Loucy (cell line): ENCODE results near the gene ZFAND3.

ENCODE experiments used
- H2AFZ ChIP-seq: fragments of 200-600 bp; sonication (generic); 2 replicates; pipeline ENCODE4 v1.6.0; 2016; ENCODE audit warnings: antibody characterized with exemption, mild to moderate bottlenecking, low read length, moderate library complexity
- H3F3A ChIP-seq: fragments of 200-600 bp; 2 replicates; pipeline ENCODE4 v1.6.0; 2016; ENCODE audit warnings: antibody characterized with exemption, low read depth, mild to moderate bottlenecking
- H3K27me3 ChIP-seq: fragments of 200-600 bp; sonication (generic); 2 replicates; pipeline ENCODE4 v1.6.1; 2014; ENCODE audit warnings: low read length, mild to moderate bottlenecking; ENCODE audit not compliant: insufficient read depth, poor library complexity, severe bottlenecking
- H3K36me3 ChIP-seq: fragments of 200-600 bp; sonication (generic); 2 replicates; pipeline ENCODE4 v1.6.1; 2016; ENCODE audit warnings: low read length; ENCODE audit not compliant: insufficient read depth
- H3K4me1 ChIP-seq: fragments of 200-600 bp; sonication (generic); 2 replicates; pipeline ENCODE4 v1.5.1; 2014; ENCODE audit warnings: low read length, mild to moderate bottlenecking; ENCODE audit not compliant: insufficient read depth, poor library complexity, severe bottlenecking
- H3K4me2 ChIP-seq: fragments of 200-600 bp; sonication (generic); 2 replicates; pipeline ENCODE4 v1.6.0; 2014; ENCODE audit warnings: antibody characterized with exemption, low read length, low read depth, mild to moderate bottlenecking; ENCODE audit not compliant: poor library complexity, severe bottlenecking
- H3K4me3 ChIP-seq: fragments of 200-600 bp; sonication (generic); 2 replicates; pipeline ENCODE4 v1.5.1; 2014; ENCODE audit warnings: low read length, mild to moderate bottlenecking, mixed read lengths; ENCODE audit not compliant: poor library complexity, severe bottlenecking
- H3K79me2 ChIP-seq: fragments of 200-600 bp; sonication (generic); 2 replicates; pipeline ENCODE4 v1.6.1; 2014; ENCODE audit warnings: low read length; ENCODE audit not compliant: insufficient read depth
- H3K9ac ChIP-seq: fragments of 200-600 bp; sonication (generic); 2 replicates; pipeline ENCODE4 v1.6.0; 2014; ENCODE audit warnings: mild to moderate bottlenecking, low read depth, low read length, moderate library complexity; ENCODE audit not compliant: poor library complexity, severe bottlenecking
- H3K9me2 ChIP-seq: fragments of 200-600 bp; sonication (generic); replicated peaks from 2 replicates; pipeline ENCODE4 v1.6.1; 2016; ENCODE audit warnings: low read depth, low read length, mixed read lengths
- H3K9me3 ChIP-seq: fragments of 200-600 bp; sonication (generic); 2 replicates; pipeline ENCODE4 v1.6.1; 2014; ENCODE audit warnings: mild to moderate bottlenecking, antibody characterized with exemption, low read length, low read depth; ENCODE audit not compliant: insufficient read depth
- H4K20me1 ChIP-seq: fragments of 200-600 bp; sonication (generic); 2 replicates; pipeline ENCODE4 v1.6.0; 2014; ENCODE audit warnings: antibody characterized with exemption, low read length, mild to moderate bottlenecking; ENCODE audit not compliant: insufficient read depth, poor library complexity, severe bottlenecking
- EZH2phosphoT487 ChIP-seq: fragments of 200-600 bp; IDR thresholded peaks from 2 replicates; pipeline ENCODE4 v1.6.1; 2018; ENCODE audit warnings: antibody characterized with exemption, mild to moderate bottlenecking, moderate library complexity, borderline replicate concordance
- TF ChIP-seq, protein P1 (sequence below): fragments of 200-600 bp; sonication (generic); conservative IDR thresholded peaks from 2 replicates; pipeline ENCODE4 v1.5.1; 2014; ENCODE audit warnings: mild to moderate bottlenecking, antibody characterized with exemption, low read length

ZFAND3 gene

DNA sequence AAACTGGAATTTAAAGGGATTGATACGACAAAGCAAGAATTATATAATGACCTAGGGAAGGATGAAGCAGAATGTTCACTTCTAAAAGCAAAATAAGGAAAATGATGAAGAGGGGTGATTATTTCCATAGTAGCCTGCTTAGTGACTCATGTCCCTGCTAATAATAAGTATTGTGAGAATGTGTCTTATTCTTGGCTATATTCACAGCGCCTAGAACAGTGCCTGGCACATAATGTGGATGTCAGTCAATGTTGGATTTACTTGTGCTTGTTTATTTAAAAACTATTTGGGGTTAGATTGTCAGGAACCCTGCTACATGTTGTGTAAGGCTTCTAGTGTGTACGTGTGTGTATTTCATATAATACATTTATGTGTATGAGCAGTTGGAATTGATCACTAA, 85.1 kb downstream of the ZFAND3 start:
- H2AFZ ChIP-seq, result no peak overlapping the region
- no peaks in the 10 kb centered on the region for H3K9me3 ChIP-seq
- H3K79me2 ChIP-seq, result peaks cover 97% of the 10 kb centered on the region
- H3K27me3 ChIP-seq, result no peaks in the 10 kb centered on the region
- no peaks in the 10 kb centered on the region for H3K36me3 ChIP-seq
- peaks cover 37% of the 10 kb centered on the region for H3K4me1 ChIP-seq
- TF ChIP-seq EZH2phosphoT487, result no peak
- TF ChIP-seq, protein P1, sequence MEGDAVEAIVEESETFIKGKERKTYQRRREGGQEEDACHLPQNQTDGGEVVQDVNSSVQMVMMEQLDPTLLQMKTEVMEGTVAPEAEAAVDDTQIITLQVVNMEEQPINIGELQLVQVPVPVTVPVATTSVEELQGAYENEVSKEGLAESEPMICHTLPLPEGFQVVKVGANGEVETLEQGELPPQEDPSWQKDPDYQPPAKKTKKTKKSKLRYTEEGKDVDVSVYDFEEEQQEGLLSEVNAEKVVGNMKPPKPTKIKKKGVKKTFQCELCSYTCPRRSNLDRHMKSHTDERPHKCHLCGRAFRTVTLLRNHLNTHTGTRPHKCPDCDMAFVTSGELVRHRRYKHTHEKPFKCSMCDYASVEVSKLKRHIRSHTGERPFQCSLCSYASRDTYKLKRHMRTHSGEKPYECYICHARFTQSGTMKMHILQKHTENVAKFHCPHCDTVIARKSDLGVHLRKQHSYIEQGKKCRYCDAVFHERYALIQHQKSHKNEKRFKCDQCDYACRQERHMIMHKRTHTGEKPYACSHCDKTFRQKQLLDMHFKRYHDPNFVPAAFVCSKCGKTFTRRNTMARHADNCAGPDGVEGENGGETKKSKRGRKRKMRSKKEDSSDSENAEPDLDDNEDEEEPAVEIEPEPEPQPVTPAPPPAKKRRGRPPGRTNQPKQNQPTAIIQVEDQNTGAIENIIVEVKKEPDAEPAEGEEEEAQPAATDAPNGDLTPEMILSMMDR, result no peak
- no peak overlapping the region for H3K4me3 ChIP-seq
- no peaks in the 10 kb centered on the region for H3F3A ChIP-seq
- H4K20me1 ChIP-seq, result peaks cover 59% of the 10 kb centered on the region
- H3K9ac ChIP-seq, result no peak overlapping the region
- H3K9me2 ChIP-seq, result no peaks in the 10 kb centered on the region
- no peak overlapping the region for H3K4me2 ChIP-seq

DNA sequence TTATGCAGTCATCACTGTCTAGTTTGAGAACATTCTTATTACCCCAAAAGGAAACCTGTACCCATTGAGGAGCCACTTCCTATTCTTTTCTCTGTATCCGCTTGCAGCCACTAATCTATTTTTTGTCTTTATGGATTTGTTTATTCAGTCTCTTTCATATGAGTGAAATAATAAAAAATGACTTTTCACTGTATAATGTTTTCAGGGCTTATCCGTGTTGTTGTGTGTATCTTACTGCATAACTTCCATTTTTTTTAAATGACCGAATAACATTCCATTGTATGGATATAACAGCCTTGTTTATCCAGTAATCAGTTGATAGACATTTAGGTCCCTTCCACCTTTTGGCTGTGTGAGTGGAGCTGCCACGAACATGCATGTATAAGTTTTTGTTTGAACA, 86.6 kb downstream of the ZFAND3 start:
- Histone ChIP-seq H3K9ac (no peak overlapping the region), H3K4me3 (no peak overlapping the region), H3K36me3 (no peaks in the 10 kb centered on the region), H3K9me2 (no peaks in the 10 kb centered on the region), H3K79me2 (peaks cover 97% of the 10 kb centered on the region), H3K9me3 (no peaks in the 10 kb centered on the region), H2AFZ (no peak overlapping the region), H3K4me1 (peaks cover 50% of the 10 kb centered on the region), H4K20me1 (peaks cover 65% of the 10 kb centered on the region), H3K27me3 (no peaks in the 10 kb centered on the region), H3F3A (peaks cover 5% of the 10 kb centered on the region; the same call in 1 of the 2 replicates), H3K4me2 (no peak overlapping the region)
- TF ChIP-seq, protein P1, result no peak
- TF ChIP-seq EZH2phosphoT487, result no peak

DNA sequence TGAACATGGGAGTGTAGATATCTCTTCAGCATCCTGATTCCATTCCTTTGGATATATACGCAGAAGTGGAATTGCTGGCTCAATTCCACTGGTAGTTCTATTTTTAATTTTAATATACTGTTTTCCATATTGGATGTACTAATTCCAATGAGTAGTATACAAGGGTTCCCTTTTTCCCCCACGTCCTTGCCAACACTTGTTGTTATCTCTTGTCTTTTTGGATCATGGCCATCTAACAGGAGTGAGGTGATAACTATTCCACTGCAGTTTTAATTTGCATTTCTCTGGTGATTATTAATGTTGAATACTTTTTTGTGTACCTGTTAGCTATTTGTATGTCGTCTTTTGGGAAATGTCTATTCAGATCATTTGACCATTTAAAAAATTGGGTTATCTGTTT, 91.5 kb downstream of the ZFAND3 start:
- Histone ChIP-seq H3F3A (peaks cover 9% of the 10 kb centered on the region; the same call in 1 of the 2 replicates), H3K4me3 (peak overlapping the region; percentile 11), H3K27me3 (no peaks in the 10 kb centered on the region), H3K9me3 (no peaks in the 10 kb centered on the region), H3K36me3 (no peaks in the 10 kb centered on the region), H3K4me1 (peaks cover 47% of the 10 kb centered on the region), H4K20me1 (peaks cover 29% of the 10 kb centered on the region), H2AFZ (no peak overlapping the region), H3K79me2 (peaks cover 91% of the 10 kb centered on the region), H3K9me2 (no peaks in the 10 kb centered on the region), H3K9ac (no peak overlapping the region), H3K4me2 (peak overlapping the region; percentile 64)
- TF ChIP-seq, protein P1, result no peak
- no peak for TF ChIP-seq EZH2phosphoT487
